Gastroesophageal sphincter (tissue), 3 donors: ENCODE results near the gene WASHC2A.
"Not testable (repeated sequence)": the region's sequence is repeated elsewhere in the genome, so short reads cannot be mapped to it uniquely, and the experiment has no call there.

ENCODE experiments used
- CTCF ChIP-seq, 4 experiments: fragments of 200-600 bp in 2 of 4; fragments of 450-650 bp in 2 of 4; sonication (generic) in 1 of 4; IDR thresholded peaks; one replicate each; pipeline ENCODE4 v1.5.1; 2017 to 2019; ENCODE audit warnings: antibody characterized with exemption in 4 of 4, mild to moderate bottlenecking in 2 of 4, moderate library complexity in 2 of 4
- POLR2AphosphoS5 ChIP-seq: sonication (generic); formaldehyde crosslinking; IDR thresholded peaks from one replicate; pipeline ENCODE4 v1.6.1; 2017; ENCODE audit warnings: antibody characterized with exemption

GRCh38 chr10:50052778-50053376 lies 14.9 kb upstream of the WASHC2A start:
- TF ChIP-seq CTCF (IDR thresholded peaks at IDR 0.05); POLR2AphosphoS5: not testable (repeated sequence)
